Measurements from ENCODE around the gene RNF224.

The RNF224 gene

GRCh38 chr9:137215196-137215986, 11.9 kb upstream of the RNF224 start:
- DNase-seq: no peak

- DNase-seq: no peak
These were observed 10.9 kb upstream of the RNF224 start for GRCh38 chr9:137216188-137216965.

- no peak for DNase-seq
These were observed 9.8 kb upstream of the RNF224 start for GRCh38 chr9:137217276-137218211.

- DNase-seq: no peak
These were observed 9.0 kb upstream of the RNF224 start for GRCh38 chr9:137218212-137218753.

GRCh38 chr9:137218754-137219271, 8.5 kb upstream of the RNF224 start:
- DNase-seq: no peak

- no peak for DNase-seq
These were observed 7.5 kb upstream of the RNF224 start for GRCh38 chr9:137219757-137220316.

GRCh38 chr9:137220317-137221094, 6.8 kb upstream of the RNF224 start:
- DNase-seq: no peak

GRCh38 chr9:137221095-137221505, 6.2 kb upstream of the RNF224 start:
- no peak for DNase-seq

- DNase-seq: no peak
These were observed 5.7 kb upstream of the RNF224 start for GRCh38 chr9:137221506-137222111.

- DNase-seq: no peak
These were observed 4.9 kb upstream of the RNF224 start, which contains the start of gene RNF208 for GRCh38 chr9:137222190-137223077. RNF208 (minus strand) TSS chr9:137222240; CDS start chr9:137221212, 1,028 bp downstream.

- peak; percentile 97 for DNase-seq
These were observed 4.0 kb upstream of the RNF224 start for GRCh38 chr9:137223078-137223970.

GRCh38 chr9:137224830-137225694, 2.2 kb upstream of the RNF224 start, which contains the start of gene CYSRT1:
CYSRT1 (plus strand) TSS chr9:137225174; CDS start chr9:137225622, 448 bp downstream.
- DNase-seq: no peak

GRCh38 chr9:137225699-137226331, 1.5 kb upstream of the RNF224 start:
- no peak for DNase-seq

- DNase-seq: no peak
These were observed 806 bp upstream of the RNF224 start for GRCh38 chr9:137226338-137227053.

- DNase-seq: no peak
These were observed 677 bp downstream of the RNF224 start for GRCh38 chr9:137227853-137228505.
